Activated effector memory CD4-positive, alpha-beta T cell treated with Interleukin-2 at 50 U/mL for 16 hours (primary cell): ENCODE results near the gene BAIAP2.
"Not testable (repeated sequence)": the region's sequence is repeated elsewhere in the genome, so short reads cannot be mapped to it uniquely, and the experiment has no call there.

Experiments
- DNase-seq: peaks from one replicate; pipeline ENCODE4 v3.0.0-alpha.2; 2020

Gene BAIAP2

DNA sequence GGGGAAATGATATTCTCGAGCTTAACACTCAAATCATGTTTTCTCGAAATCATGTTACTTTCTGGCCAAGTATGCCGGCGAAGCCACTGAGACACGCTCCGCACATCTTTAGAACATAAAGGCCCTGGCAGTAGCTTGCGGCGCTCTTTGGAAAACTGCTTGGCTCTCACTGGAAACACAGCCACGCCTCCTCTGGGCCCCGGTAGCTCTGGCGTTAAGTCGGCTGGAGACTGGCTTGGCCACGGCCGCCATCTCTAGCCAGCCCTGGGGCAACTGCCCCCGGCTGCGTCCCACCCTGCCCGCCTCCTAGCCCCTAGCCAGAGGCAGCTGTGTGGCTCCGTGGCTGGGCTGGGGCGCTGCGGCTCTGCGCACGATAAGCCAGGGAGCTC is 9.2 kb upstream of the BAIAP2 start:
- DNase-seq = no peak

DNA sequence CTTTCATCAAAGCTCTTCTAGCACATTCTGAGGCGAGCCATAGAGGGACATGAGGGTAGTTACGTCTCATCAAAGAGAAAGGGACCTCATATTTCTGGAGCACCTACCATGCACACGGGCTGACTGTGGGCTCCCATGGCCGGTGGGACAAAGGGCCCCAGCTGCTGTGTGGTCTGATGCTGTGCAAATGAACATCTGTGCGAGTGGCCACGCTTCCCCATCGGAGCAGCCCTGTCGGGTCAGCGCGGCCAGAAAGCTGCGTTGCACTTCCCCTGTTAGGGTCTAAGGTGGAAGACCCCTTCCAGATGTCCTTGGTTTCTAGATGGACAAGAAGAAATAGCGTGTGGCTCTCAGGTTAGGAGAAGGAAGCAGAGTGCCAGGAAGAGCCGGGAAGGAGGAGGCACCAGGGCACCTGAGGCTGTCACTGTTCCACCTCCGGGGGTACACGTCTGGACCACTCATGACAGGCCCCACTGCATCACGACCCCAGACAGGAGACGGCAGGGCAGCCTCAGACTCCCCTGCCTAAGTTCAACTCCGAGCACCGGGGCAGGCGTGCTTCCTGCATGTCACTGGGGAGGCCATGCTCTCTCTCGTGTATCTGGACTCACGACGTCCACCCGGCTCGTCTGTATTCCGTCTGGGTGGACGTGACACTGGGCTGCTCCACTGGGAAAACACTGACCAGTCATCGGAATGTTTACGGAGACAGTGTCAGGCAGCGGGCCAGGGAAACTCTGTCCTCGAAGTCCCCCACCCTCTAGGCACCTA is 8.5 kb upstream of the BAIAP2 start:
- no peak for DNase-seq

DNA sequence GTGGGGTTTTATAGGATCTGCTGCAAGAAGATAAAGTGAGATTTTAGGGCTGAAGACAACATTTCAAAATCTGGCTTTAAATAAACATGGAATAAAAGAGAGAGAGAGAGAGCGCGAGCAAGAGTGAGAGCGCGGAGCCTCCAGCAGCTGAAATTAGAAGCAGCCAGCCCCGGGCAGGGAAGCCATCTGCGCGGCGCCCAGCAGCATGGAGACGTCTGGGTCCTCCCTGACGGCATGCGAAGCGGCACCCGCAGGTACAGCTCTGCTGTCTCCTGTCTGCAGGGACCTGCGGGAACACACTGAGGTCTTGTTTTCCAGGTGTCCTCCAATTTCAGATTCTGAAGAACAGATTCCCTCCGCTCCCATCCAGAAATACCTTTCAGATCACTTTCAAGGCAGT is 7.9 kb upstream of the BAIAP2 start:
- no peak for DNase-seq

DNA sequence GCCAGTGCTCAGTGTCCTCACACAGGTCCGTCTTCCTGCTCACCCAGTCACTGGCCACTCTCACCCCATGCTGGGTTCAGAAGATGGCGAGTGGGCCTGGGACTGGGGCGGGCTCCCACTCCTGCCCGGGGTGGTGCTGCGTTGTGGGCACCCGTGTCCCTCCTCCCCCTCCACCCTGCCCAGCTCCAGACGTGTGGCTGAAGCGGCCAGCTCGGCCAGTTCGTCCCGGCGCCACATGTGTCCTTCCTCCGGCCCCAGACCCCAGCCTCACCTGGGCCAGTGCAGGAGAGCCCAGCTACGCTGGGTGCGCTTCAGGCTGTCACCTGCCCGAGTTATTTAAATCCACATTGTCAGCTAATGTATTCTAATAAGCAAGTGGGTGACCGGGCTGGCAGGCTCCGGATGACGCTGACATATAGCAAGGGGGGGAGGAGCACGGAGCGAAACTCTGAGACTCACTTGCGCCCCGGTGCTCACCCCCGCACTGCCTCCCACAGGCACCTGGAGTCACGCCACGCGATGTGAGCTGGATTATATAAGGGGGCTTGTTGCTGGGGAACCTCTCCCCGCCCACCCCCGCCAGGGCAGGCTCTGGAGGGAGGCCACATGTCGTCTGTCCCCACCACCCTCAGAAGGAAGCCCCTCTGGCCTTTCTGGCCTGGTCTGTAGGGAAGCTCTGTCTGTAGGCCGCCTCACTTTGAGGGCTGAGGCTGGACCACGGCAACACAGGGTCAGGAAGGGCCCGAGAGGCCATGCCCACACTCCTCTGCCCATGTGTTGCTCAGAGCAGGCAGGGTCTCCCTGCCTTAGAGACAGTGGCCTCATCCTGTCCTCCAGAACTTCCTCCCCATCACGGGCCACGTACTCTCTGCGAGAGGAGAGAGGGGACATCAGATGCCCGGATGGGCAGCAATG is 7.1 kb upstream of the BAIAP2 start:
- DNase-seq = no peak

DNA sequence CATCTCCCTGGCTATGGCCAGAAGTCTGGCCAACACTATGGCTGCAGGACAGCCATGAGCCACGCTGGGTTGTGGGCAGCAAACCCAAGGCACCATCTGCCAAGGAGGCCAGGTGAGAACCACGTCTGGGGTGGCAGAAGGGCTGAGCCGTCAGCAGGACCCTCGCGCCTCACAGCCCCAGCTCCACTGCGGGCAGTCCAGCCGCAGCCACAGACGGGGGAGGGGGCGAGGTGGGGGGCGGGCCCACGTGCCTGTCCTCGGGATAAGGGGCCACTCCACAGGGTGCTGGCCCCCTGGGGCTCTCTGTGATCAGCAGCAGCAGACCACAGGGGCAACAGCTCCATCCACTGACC is 6.5 kb upstream of the BAIAP2 start:
- no peak for DNase-seq

DNA sequence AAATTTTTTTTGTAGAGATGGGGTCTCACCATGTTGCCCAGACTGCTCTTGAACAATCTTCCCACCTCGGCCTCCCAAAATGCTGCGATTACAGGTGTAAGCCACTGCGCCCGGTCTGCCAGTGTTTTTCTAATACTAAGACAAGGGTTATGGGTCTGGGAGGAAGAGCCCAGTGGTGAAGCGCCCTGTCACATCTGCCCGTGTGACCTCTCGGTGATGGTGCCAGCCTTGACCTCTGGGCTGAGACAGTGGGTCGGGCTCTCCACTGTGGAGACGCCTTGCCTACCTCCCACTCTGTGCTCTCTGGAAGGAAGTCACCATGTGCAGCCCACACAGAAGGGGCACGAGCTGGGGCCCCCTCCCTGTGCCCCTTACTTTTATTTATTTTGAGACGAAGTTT is 5.1 kb upstream of the BAIAP2 start:
- no peak for DNase-seq

DNA sequence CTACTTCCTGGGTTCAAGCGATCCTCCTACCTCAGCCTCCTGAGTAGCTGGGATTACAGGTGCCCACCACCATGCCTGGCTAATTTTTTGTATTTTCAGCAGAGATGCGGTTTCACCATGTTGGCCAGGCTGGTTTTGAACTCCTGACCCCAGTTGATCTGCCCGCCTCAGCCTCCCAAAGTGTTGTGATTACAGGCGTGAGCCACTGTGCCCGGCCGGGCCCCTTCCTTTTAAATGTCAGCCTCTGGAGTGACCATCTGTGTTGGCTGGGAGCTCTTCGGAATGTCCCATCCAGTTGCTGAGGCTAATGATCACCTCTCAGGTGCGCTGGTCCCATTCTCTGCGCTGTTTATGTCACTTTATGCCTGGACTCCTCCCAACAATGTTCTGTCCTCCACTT is 4.6 kb upstream of the BAIAP2 start:
- not testable (repeated sequence) for DNase-seq

DNA sequence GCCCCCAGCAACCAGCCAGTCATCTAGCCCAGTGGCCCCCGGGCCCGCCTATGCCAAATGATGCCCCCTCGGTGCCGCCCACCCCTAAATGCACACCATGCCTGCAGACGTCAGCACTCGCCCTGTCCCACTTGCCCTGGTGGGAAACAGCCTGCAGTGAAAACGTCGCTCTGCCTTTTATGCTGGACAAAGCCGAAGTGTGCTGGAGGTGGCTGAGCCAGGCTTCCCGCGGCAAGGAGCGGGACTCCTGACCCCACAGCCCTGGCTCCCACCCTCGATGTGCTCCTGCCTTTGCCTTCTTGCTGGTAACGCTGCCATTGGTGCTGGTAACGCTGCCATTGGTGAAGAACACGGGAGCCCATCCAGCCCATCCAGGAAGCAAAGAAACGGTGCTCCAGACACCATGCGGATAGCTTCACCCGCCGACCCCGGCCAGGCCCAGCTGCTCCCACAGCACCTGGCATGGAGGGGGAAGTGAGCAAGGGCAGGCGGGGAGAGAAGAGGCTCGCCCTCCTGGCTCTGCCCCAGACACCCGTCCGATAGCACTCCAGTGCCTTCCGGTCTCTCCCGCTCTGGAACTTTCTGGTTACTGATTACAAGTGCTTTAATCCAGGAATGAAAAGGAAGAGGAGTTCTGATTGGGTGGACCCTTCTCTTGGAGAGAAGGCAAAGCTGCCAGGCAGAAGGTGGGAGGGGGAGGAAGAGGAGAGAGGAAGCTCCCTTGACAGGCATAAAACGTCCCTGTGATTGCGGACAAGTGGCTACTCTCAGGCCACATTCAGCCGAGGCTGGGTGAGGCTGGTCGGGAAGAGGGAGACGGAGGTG is 4.0 kb upstream of the BAIAP2 start:
- DNase-seq = no peak

DNA sequence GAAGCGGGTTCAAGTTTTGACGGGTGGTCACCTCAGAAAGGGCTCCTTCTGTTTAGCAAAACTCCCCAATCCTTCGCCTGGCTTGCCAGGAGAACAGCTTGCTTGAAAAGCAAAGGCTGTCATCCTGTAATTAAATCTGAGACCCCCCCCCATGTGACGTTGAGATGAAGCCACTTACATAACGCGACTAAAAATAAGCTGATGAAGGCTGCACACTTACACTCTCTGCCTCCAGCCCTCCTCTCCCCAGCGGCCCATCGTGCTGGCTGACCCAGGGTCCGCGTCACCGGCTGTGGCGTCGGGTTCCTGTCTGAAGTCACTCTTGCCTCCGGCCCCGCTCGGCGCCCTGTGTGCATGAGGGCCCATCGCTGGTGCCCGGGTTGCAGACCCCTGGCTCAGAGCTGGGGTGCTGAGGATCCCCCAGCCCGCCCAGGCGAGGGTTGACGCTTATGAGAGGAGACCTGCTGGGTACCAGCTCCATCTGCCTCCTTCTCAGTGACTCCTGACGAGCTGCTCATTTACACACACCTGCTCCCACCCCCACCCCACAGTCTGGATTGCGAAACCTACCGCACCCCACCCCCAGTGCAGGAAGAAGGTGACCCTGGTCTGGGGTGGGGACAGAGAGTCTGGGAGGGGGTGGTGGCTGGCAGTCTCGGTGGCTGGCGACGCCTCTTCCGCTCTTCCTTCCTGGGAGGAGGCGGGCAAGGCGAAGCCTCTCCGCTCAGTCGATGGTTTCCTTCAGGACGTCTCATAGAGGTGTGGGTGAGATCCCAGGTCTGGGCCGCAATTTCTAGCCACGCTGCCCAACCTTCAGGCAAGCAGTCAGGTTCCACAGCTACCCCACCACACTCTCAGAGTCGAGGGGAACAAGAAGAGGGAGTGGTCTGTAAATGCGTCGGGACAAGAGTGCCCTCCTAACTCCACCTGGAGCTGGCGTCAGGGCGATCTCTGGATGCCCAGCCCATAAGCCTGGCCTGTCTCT is 3.1 kb upstream of the BAIAP2 start:
- no peak for DNase-seq

DNA sequence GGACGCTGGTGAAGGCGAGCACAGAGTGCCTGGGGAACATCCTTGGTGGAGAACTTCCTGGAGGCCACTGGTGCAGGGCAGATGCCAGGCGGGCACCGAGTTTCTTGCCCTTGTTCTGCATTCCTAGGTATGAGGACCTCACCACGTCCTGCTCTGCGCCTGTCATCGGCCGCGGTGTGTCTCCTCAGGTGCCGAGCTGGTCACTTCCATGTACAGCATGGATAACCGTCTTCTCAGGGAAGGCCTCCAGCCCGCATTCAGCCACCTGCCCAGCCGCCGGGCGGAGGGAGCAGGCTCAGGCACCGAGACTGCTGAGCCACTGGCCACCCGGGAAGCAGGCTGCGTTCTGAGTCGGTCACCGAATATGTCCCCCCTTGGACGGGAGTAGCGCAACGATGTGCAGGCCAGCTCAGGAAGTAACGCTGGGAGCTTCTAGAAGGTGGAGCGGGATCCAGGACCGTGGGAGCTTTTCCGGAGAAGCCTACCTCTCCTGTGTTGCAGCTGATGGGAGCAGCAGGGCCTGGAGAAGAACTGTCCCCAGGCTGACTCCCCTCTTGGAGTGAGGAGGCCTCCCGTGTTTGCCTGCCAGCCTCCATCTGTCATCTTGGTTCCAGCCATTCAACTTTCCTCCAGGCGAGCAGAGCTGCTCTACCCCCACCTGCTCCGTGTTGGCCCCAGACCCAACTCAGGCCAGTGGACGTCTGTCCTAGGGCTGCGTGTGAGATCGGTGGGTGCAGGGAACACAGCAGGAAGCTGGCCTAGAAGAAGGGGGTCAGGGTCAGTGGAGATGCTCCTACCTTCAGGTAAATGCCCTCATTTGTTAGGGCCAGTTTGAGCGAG is 2.1 kb upstream of the BAIAP2 start:
- DNase-seq = no peak

DNA sequence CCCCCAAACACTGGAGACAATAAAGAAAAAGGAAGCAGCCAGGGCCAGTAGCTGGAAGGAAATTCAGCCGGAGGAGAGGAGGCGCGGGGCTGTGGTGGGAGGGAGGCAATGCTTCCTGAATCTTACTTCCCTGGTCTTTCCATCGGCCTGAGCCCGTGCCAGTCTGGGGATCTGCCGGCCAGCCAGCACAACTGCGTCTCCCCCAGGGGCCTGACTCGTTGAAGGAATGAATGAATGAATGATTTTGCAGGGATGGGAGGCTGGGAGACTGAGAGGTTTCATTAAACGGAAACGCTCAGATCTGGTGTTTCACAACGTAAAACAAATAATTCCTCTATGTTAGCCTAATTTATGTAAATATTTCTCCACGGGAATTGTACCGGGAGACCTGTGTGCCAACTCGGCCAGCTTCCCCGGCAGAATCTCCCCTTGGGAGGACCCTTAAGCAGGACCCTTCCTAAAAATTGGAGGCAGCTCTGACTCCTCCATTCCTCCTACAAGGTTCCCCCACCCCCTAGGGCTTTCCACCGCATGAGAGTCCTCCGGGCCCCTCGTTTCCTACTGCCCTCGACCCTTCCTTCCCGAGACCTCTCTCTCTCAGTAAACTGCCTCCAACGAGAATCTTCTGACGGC is 1.3 kb upstream of the BAIAP2 start:
- DNase-seq = no peak

DNA sequence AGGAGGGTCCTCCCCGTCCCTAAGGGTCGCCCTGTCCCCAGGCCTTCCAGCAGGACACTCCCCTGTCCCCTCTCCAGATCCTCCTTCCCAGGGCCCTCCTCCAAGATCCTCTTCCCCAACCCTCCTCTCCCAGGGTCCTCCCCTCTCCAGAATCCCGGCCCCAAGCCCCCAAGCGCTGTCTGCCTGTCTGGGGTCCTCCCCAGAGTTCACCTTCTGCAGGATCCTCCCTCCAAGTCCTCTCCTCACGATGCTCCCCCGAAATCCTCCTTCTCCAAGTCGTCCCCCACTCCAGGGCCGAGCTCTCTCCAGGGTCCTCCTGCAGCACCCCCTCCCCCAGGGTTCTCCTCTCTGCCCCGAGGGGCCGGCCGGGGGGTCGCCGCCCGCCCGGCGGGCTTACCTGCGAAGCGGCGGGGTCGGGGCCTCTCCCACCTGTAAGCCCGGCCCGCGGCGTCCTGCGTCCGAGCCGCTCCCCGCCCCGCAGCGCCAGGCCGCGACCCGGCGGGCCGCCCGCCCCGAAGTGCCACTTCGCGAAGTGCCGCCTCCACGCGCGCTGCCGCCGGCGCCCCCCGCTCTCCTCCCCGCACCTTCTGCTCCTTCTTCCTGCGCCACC is 678 bp upstream of the BAIAP2 start:
- DNase-seq = no peak

DNA sequence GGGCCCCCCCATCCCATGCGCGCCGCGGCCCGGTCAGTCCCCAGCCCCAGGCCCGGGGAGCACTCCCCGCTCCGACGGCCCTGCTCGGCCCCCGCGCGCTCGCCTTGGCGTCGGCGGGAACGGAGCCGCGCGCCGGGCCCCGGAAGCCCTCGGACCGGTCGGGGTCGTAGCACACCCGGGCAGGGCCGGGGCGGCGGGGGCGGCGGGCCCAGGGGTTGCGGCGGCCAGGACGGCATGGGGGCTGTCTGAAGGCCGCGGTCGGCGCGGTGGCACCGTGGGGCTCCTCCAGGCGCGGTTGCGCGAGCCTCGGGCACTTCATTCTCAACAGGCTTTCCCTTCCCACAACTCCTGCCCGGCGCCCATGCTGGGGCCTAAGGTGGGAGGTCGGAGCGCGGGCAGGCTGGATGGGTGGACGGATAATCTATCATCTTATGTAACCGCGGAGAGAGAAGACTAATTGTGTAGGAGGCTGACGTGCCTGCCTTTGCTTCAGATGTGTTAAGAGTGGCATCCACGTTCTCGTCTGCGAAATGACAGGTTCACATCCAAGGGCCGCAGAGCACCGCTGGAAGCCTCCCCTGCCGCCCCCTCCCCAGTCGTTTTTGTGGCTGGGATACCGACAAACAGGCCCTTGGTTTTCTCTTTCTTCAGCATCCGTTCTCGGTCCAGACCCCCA is 708 bp downstream of the BAIAP2 start:
- no peak for DNase-seq

DNA sequence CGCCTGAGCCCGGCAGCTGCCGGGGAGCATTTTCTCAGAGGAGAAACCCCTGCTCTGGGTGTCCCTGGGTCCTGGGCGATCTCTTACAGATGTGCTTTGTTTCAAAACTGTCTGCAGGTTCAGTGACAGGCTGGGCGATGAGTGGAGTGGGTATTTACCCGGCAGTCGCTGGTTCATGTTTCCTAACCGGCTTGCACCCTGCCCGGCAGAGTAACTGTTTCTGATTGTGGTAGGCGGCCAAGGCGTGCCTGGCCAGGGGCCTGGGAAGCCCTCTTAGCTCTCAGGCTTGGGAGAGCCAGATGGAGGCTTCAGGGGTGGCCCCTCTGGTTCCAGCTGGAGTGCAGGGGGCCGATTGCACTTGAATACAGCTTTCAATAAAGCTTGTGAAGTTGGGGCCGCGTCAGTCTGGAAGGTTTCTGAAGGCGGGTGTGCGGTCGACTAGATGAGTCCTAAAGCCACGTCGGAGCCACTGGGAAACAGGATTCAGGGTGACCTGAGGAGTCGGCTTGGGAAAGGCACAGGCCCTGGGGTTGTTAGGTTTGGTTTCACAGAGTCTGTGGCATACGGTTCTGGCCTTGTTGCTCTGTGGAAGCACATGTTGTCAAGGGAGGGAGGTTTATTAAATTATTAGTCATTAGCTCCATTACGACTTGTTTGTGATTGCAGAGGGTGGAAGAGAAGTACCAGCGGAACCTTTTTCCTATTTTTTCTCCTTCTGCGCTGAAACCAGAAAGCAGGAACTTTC is 1.4 kb downstream of the BAIAP2 start:
- no peak for DNase-seq

DNA sequence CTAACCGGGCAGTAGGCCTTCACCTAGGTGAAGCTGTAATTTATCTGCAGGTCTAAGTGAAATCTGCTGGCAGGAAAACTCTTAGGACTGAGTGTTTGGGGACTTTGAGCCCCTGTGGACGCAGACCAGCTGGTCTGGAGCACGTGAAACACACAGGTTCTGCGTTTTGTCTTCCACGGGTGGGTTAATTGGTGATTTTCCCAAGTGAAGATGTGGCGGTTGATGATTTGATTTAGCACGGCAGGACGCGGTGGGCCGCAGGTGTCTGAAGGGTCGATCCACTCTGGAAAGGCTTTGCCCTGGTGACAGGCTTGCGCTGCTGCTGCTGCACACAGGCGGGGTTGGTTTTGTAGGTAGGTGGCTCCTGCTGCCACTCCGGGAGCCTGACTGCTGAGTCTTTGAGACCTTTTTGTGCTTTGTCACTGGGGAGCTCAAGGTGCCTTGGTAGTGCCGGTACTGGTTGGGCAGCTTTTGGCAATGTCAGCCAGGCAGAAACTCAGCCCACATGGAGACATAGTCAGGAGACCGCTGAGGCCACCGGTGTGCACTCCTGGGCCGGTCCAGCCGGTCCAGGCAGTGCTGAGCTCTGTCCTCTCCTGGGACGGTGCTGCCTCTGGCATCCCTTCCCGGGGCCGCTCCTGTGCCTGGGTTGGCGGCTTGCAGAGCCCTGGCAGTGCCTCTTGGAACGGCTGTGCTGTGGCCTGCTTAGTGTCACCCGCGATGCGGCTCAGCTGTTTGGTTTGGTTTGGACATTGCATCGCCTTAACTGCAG is 2.3 kb downstream of the BAIAP2 start:
- no peak for DNase-seq

DNA sequence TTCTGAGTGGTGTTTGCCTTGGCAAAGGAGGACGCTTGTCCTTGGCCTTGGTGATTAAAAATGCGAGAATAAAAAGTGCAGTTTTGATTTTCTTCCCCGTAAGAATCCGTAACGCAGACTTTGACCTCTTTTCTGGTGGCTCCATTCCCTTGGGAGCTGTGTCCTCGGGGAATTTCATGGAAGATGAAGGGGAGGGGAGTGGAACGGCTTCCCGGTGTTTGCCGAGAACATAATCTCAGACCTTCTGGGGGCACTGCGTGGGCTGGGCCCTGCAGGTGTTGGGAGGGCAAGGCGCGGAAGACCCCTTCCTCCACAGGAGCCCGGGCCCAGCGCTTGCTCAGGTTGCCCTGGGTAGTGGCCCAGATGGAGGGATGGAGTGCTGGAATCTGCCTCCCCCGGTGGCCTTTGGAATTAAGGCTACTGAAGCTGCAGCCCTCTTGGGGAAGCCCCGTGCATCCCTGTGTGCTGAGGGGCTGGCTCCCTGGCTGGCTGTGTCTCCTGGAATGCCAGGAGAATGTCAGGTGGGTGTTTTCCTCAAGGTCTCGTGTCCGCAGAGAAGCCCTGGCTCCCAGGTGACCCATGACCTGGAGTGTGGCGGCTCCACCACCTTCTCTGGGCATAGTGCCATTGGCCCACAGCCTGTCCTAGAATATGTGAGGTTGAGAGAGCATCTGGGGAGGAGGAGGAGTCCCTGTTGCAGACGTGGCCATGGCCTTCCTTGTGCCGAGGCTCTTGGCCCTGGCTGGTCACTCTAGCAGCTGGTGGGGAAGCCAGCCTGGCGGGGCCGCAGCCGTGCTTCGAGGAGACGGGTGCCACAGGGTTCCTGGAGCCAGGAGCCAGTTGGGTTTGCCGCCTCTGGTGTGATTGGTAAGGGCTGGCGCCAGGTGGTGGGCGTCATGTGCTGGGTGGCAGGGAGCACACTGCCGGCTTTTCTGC is 3.1 kb downstream of the BAIAP2 start:
- no peak for DNase-seq

DNA sequence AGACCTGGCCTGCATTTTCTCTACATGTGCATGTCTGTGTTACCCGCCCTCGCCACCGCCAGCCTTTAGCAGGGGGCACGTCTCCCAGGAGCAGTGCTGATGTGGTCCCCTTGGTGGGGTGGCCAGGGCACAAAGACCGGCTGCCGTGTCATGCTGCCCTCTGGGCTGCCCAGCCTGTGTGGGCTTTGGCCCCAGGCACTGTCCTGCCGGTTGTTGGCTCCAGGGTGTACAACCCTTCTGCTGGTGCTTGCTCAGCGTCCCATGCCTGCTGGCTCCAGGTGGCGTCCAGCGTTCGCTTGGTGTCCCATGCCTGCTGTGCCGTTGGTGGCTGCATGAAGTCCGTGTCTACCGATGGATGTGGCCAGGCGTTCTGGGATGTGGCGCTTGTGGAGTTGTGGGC is 4.1 kb downstream of the BAIAP2 start:
- DNase-seq = no peak
